ENCODE data around the gene SHISA2. TPM values are rescaled to one million over a fixed set of nuclear protein-coding genes. Genes with fewer than 3 reads are reported as not detected.

Gene SHISA2
- total RNA-seq, 2 donors from 2014 or later, result 1.8 TPM; not detected in 1

GRCh38 chr13:26011208-26011573, 40.6 kb downstream of the SHISA2 start:
- TF ChIP-seq POLR2A (IDR thresholded peaks at IDR 0.05), result no peak
- Histone ChIP-seq H3K27ac (no peak overlapping the region), H3K27me3 (no peaks in the 10 kb centered on the region), H3K4me3 (no peak overlapping the region), H3K36me3 (replicated peaks in 1 of 2; ENCODE audit: insufficient read depth in 1 of 2, low read depth in 2 of 2) (no peaks in the 10 kb centered on the region), H3K4me1 (no peaks in the 10 kb centered on the region), H3K9me3 (no peaks in the 10 kb centered on the region)
- ATAC-seq, result no peak
- 61 to 68% methylated on average over 4 of the region's 4 CpGs for whole genome bisulfite sequencing, 2 donors
- DNase-seq, result no peak
- intact Hi-C loops (cut with DNase I), result no loop called here

- Histone ChIP-seq H3K27me3 (no peaks in the 10 kb centered on the region), H3K27ac (no peak overlapping the region), H3K9me3 (no peaks in the 10 kb centered on the region), H3K36me3 (replicated peaks in 1 of 2; ENCODE audit: insufficient read depth in 1 of 2, low read depth in 2 of 2) (no peaks in the 10 kb centered on the region), H3K4me3 (no peak overlapping the region), H3K4me1 (no peaks in the 10 kb centered on the region)
- TF ChIP-seq POLR2A (IDR thresholded peaks at IDR 0.05), result no peak
- TF ChIP-seq, protein P1, sequence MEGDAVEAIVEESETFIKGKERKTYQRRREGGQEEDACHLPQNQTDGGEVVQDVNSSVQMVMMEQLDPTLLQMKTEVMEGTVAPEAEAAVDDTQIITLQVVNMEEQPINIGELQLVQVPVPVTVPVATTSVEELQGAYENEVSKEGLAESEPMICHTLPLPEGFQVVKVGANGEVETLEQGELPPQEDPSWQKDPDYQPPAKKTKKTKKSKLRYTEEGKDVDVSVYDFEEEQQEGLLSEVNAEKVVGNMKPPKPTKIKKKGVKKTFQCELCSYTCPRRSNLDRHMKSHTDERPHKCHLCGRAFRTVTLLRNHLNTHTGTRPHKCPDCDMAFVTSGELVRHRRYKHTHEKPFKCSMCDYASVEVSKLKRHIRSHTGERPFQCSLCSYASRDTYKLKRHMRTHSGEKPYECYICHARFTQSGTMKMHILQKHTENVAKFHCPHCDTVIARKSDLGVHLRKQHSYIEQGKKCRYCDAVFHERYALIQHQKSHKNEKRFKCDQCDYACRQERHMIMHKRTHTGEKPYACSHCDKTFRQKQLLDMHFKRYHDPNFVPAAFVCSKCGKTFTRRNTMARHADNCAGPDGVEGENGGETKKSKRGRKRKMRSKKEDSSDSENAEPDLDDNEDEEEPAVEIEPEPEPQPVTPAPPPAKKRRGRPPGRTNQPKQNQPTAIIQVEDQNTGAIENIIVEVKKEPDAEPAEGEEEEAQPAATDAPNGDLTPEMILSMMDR (IDR thresholded peaks at IDR 0.05), result no peak
- ATAC-seq, result no peak
- intact Hi-C loops (cut with DNase I), result no loop called here
- no peak for DNase-seq
- 37 to 40% methylated on average over 9 to 13 of the region's 13 CpGs for WGBS, 2 donors
These were observed 41.2 kb downstream of the SHISA2 start for GRCh38 chr13:26010487-26011207.

- no peak for ATAC-seq
- H3K27ac ChIP-seq, result no peak overlapping the region
- intact Hi-C loops (cut with DNase I), result no loop called here
- TF ChIP-seq, protein P1 (IDR thresholded peaks at IDR 0.05), result no peak
- TF ChIP-seq POLR2A (IDR thresholded peaks at IDR 0.05), result no peak
- no peaks in the 10 kb centered on the region for H3K27me3 ChIP-seq
- WGBS, 2 donors, result 33 to 65% methylated on average over 1 of the region's 1 CpG
- no peak overlapping the region for H3K4me3 ChIP-seq
- no peaks in the 10 kb centered on the region for H3K36me3 ChIP-seq (replicated peaks in 1 of 2; ENCODE audit: insufficient read depth in 1 of 2, low read depth in 2 of 2)
- no peak for DNase-seq
- no peaks in the 10 kb centered on the region for H3K9me3 ChIP-seq
- no peaks in the 10 kb centered on the region for H3K4me1 ChIP-seq
These were observed 44.3 kb downstream of the SHISA2 start for GRCh38 chr13:26007261-26008125.

Other genes with a start within 250 kb of the SHISA2 start
- gene RNF6, start 170.3 kb upstream of the SHISA2 start, total RNA-seq, result 10 to 100 TPM in 1 of 2 donors, 1 to 10 TPM in 1; 6.9 to 13.0 TPM
- gene CDK8, start 202.1 kb upstream of the SHISA2 start, total RNA-seq, result 10 to 100 TPM; 12.7 to 13.8 TPM